Epithelial cell of proximal tubule (primary cell): ENCODE measurements around the gene TMEM176A. TPM values are rescaled to one million over a fixed set of nuclear protein-coding genes. Genes with fewer than 3 reads are reported as not detected.

Experiments used
- DNase-seq: peaks from one replicate; pipeline ENCODE4 v3.0.0-alpha.2; 2011; ENCODE audit warnings: low read depth
- H3K4me3 ChIP-seq: 2 replicates; pipeline ENCODE4 v1.5.1; 2011; ENCODE audit warnings: low read depth, mild to moderate bottlenecking, low read length
- CTCF ChIP-seq: conservative IDR thresholded peaks from 2 replicates; pipeline ENCODE4 v1.5.1; 2012; ENCODE audit warnings: low read depth, mild to moderate bottlenecking, low read length
- total RNA-seq: library from RNA; depleted of rRNA; stranded (reverse); fragments of >200 nt; gene quantifications from 2 replicates; pipeline ENCODE4 v1.2.3, GENCODE V29; 2015

Gene TMEM176A
- total RNA-seq, 1 donor from 2014 or later = 12.4 TPM

GRCh38 chr7:150797661-150798060 is 2.9 kb upstream of the TMEM176A start:
- TF ChIP-seq CTCF = no peak
- no peak for DNase-seq

DNA sequence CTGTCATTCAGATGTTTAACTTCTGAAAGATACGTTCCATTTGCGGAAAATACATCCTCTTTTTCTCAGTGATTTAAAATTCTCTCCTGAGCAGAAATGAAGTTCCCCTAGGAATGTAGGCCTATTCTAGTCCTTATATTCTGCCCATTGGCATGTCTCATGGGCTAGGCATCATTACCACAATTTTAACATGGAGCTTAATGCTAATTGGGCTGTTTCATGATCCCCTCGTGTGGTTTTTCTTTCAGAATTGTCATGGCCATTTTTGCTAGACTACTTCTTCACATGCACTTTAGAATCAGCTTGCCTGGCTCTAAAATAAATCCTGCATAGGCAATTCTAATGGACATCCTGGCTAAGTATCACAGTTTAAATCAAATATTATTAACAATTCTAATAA is 1.4 kb upstream of the TMEM176A start:
- no peak for TF ChIP-seq CTCF
- no peak overlapping the region for H3K4me3 ChIP-seq
- no peak for DNase-seq

More at GRCh38 chr7:150797661-150798060, 2.9 kb upstream of the TMEM176A start:
- no peak overlapping the region for H3K4me3 ChIP-seq

- peak within 1 kb of the TSS; percentile 49 for H3K4me3 ChIP-seq
- no peak for DNase-seq
- no peak for TF ChIP-seq CTCF
Observed at GRCh38 chr7:150799741-150800580, 608 bp upstream of the TMEM176A start, which contains the start of gene TMEM176B. Gene TMEM176B, minus strand, starts transcription at chr7:150800364. Its CDS starts 3,795 bp downstream, at chr7:150796569.

DNA sequence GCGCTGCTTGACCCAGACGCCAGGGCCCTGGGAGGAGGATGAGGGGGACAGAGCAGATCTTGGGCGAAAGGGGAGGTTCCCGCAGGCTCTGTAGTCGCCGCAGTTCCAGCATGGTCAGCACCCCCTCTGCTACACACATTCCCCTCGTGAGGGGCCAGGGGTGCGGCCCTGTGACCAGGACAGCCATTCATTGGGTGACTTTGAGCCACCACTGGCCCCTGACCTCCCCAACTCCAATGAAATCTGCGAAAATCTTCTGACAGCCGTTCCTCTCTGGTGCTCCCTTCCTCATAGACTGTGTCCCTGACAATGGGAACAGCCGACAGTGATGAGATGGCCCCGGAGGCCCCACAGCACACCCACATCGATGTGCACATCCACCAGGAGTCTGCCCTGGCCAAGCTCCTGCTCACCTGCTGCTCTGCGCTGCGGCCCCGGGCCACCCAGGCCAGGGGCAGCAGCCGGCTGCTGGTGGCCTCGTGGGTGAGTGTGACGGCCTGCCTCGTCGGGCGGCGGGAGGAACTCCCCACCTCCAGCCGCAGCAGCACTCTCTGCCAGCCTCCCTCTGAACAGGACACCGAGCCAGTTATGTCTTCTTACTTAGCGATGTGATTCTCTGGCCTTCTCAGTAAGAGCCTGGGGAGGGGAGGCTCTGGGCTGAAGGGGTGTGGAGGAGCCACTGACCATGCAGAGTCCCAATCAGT is 825 bp downstream of the TMEM176A start:
- no peak for TF ChIP-seq CTCF
- peak overlapping the region; percentile 49 for H3K4me3 ChIP-seq
- DNase-seq = no peak

GRCh38 chr7:150801946-150802771 is 1.6 kb downstream of the TMEM176A start:
- no peak overlapping the region for H3K4me3 ChIP-seq
- no peak for DNase-seq
- no peak for TF ChIP-seq CTCF

DNA sequence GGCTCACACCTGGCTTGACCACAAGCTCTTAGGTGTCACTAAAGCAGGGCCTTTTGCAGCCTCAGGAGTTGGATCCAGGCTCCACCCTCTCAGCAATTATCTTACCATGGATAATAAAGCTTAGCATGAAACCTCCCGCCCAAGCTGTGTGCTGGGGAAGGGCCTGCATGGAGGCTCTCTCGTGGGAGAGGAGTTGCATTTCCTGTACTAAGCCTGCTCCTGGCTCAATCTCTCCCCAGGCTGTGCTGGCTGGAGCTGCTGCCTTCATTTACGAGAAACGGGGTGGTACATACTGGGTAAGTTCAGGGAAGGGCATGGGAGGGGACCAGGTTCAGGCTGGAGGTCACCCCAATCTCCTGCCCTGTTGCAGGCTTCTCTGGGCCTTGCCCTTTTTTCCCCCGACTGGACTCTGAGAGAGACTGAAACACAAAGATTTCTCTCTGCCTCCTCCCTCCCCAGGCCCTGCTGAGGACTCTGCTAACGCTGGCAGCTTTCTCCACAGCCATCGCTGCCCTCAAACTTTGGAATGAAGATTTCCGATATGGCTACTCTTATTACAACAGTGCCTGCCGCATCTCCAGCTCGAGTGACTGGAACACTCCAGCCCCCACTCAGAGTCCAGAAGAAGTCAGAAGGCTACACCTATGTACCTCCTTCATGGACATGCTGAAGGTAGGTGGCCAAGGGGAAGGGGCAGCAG is 2.7 kb downstream of the TMEM176A start:
- no peak overlapping the region for H3K4me3 ChIP-seq
- no peak for DNase-seq
- no peak for TF ChIP-seq CTCF
